HG02798 (cell line): ENCODE measurements around the gene TP53I11.

Experiments used
- ATAC-seq: cut with Tn5 transposase; IDR thresholded peaks from one replicate; pipeline ENCODE4 v1.9.1; 2021; ENCODE audit warnings: mild to moderate bottlenecking; ENCODE audit not compliant: unreplicated experiment, poor library complexity

The TP53I11 gene, protein sequence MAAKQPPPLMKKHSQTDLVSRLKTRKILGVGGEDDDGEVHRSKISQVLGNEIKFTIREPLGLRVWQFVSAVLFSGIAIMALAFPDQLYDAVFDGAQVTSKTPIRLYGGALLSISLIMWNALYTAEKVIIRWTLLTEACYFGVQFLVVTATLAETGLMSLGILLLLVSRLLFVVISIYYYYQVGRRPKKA

DNA sequence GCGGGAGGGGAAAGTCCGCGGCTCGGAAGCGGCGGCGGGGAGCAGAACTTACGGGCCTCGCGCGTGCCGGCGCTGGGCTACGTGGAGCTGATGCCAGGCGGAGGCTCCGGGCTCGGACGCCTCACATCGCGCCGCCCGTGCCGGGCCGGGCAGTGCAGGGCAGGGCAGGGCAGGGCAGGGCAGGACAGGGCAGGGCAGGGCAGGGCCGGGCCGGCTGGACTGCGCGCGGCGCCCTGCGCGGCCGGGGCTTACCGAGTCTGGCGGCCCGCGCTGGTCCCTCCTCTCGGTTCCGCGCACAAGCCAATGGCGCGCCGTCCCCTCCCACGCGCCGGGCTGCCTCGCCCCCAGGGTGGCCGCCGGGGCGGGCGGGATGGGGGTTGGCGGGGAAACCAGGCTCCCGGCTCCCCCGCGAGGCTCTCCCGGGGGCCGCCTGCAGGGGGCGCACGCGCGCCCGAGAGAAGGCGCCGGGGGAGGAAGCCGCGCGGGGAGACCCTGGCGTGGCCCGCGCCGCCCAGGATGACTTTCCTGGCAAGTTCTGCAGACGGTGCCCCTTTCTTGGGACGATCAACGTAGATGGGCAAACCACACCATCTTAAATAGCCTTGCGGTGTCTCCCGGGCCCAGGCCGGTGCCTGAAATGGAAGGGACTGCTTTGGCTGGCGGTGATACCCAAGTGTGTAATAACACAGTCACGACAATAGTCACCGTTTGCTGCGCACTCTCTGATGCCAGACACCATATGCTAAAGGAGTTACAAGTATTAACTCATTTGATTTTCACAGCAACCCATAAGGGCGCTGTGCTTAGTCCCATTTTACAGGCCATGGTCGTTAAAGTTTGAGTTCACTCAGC is at the start of gene TP53I11:
TSS of gene TP53I11 (minus strand) at position 259 of the 852 bp plus-strand sequence. CDS start 12,548 bp downstream, outside the sequence.
- no peak for ATAC-seq

DNA sequence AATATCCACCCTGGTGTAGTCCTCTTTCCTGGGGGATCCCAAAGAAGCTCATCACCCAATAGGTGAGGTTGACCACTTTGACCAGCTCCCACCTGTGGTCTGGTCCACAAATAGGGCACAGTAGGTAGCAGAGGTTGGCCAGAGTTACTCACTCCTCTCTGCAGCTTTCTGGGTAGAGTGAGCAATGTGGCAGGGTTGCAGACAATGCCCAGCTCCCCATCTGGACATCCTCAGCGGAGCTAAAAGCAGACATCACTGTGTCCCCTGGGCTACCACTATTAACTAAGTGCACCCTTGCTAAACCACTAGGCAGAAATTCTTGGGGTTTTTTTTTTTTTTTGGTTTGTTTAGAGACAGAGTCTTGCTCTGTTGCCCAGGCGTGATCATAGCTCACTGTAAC is 48.4 kb upstream of the TP53I11 start:
- ATAC-seq, result no peak

DNA sequence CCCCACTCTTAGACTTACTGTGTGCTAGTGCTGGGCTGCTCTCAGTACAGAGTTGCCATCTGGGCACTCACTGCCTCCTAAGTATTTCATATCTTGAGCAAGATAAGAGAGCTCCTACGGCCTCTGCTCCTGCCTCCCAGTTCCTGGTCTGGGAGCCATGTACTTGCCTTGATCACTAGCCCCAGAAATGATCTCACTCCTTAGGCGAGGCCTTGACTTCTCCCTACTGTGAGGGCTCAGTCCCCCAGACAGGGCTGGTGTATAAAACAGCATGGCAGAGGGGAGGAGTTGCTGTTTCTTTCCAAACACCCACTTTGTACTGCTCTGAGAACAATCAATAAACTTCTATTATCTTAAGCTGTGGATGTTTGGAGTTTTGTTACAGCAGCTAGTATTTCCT is 47.4 kb upstream of the TP53I11 start:
- ATAC-seq, result no peak

DNA sequence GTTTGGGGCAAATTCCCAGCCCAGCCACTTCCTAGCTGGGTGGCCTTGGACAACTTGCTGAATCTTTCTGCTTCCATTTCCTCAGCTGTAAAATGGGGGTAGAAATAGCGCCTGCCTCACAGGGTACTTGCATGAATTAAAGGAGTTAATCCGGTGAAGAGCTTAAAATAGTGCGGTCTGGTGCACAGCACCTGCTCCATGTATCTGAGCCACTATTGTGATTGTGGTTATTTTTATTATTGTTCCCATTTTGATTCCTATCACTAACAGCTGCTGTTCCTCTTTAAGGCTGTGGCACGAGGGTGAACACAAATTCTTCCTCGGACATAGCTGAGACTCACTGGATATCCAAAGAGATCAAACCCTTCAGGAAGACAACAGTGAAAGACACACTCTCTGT is 46.9 kb upstream of the TP53I11 start:
- ATAC-seq, result no peak

DNA sequence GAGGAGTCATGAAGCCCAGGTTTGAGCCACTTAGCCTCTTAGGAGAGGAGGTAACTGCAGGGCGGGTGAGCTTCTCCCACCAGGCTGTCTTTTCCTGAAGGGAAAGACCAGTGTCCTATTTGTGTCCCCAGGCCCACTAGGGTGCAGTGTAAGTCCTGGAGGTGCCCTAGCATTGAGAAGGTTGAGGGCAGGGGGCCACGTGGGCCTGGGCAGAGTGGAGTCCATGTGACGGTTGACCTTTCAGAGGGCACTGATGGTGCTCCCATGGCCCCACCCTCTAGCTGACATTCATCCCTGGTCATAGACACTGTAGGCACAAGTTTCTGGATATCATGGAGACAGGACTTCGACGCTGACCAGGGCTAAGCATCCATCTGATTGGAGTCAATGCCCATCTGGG is 44.1 kb upstream of the TP53I11 start:
- no peak for ATAC-seq

DNA sequence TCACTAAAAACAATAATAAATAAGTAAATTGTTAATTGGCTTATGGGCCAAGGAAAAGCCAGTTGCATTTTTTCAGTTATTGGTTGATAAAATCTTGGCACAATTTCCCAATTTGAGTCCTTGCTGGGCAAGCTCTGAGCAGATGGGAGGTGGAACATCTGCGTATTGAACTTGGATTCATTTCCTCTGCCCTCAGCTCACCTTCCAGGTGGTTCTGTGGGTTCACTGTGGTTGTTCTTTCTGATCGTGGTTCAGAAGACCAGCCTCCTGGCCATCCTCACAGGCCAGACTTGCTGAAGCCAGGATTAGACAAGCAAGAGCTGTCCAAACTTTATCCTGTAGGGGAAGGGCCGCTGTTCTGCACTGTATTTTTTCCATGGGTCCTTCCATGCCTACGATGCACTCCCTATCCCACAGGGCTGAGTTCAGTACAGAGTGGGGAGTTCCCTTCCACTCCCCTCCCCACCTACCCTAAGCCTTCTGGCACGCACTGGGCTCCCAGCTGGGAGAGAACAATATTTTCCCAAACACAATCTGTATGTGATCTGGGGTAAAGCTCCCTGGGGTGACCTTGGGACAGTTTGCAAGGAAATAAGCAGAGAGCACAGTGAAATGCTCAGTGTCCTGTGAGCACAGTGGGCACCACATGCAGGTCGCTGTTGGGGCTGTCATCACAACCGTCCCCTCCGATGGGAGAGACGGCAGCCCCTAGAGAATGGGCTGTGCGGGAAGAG is 43.5 kb upstream of the TP53I11 start:
- ATAC-seq, result no peak

DNA sequence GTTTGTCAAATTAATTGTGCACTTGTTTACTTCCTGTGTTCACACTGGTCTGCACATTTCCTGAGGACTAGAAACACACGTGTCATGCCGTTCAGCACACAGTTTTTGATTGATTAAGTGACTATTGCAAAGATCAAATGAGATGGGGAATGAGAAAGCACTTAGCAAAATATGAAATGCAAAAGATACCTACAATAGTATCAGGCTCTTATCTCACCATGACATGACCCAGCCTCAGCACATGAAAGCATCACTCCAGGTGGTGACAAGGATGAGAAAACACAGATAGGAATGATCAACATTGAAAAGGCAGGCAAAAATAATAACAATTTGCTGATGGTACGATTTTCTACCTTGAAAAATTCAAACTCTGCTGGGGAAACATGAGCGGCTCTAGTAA is 42.1 kb upstream of the TP53I11 start:
- ATAC-seq, result no peak

DNA sequence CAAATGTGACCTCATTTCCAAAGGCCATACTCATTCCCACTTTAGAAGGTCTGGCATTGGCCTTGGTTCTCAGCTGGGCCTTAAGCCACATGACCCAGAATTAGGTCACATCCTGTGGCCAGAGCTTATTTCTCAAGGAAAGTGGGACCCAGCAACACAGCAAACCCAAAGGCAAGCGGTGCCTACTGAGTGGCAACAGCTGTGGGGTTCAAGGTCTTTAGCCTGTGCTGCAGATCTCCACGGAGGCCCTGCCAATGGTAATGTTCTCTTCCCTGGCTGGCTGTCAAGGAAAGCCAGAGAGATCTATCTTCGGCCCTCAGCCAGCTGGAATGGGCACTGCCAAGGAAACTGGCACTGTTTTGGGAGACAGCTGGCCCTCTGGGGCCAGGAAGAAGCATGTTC is 41.5 kb upstream of the TP53I11 start:
- no peak for ATAC-seq

DNA sequence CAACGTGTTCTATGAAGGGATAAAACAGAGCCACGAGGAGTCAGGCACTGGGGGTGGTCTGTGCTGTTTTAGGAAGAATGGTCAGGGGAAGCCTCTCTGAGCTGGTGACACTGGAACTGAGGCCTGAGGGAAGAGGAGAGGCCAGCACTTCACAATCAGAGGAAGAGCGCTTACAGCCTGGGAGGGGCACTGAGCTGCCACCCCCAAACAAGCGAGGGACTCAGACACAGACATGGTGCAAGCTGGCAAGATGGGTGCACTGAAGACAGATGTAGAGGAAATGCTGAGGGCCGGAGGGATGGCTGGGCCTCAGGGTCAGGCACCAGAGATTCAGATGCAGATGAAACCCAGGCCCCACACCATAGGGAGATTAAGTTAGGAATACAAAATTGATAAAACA is 40.0 kb upstream of the TP53I11 start:
- ATAC-seq, result no peak

DNA sequence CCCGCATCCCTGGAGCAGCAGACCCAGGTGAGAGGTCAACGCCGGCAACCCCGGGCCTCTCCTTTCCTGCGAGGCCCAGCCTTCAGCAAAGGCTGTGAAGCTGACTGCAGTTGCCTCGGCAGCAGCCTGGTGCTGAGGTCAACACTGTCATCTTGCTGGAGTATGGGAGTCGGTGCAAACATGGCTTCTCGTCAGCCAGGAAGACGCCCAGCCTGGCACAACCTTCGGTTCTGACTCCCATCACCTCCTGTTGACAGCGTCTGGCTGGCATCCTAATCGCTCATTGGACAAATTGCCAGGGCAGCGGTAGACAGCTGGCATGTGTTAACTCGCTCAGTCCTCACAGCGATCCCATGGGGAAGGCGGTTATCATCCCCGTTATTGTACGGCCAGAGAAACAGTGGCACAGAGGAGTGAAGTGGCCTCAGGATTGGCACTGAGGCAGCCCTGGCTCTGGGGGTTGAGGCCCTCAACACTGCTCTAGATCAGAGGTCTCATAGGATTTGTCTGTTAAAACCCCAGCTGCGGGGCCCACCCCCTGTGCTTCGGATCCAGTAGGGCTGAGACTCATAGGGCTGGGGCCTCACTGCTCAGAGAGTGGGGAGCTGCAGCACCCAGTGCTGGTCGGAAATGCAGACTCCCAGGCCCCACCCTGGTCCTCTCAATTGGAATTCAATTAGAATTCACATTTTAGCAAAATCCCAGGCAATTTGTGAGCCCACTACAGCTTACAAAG is 39.3 kb upstream of the TP53I11 start:
- ATAC-seq, result no peak

DNA sequence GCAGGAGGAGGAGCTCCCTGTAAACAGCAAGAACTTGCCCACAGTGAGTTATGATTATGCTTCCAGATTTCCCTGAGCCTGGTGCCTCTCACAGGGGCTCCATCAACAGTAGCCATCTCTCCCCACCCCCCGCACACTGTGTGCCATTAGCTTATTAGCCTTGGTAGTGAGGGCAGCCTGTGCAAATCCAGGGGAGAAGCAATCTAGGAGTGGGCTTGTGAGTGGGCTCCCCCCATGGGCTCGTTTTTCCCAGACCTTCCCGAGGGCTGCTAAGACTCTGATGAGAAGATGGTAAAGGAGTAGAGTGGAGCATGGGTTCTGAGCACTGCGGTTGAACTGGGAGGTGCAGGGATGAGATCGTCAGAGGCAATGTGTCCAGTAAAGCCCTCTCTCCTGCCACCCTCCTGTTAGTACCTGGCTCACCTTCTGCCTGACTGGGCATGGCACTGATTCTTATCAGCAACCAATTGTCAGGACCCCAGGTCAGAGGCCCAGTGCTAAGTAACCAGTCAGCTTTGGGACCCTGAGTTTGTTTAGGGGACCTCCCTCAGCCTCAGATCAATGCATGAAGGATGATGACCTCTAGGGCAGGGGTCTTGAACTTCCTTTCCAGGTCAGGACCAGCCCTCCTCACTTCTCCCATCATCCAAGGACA is 38.4 kb upstream of the TP53I11 start:
- no peak for ATAC-seq

DNA sequence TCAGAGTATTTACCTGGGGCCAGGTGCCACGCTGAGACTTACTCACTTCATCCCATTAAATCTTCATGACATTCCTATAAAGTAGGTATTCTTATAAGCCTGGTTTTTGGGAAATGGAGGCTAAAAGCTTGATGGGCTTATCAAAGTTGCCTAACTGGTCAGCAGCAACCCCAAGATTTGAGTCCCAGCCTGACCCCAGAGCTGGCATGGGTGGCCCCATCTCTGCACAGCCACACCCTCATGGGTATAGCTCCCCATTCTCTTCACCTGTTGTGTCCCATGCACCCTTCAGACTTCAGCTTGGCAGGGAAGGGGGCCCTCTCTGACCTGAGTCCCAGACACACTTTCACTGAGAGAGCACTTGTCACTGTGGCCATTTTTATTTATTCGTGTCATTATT is 37.4 kb upstream of the TP53I11 start:
- no peak for ATAC-seq

DNA sequence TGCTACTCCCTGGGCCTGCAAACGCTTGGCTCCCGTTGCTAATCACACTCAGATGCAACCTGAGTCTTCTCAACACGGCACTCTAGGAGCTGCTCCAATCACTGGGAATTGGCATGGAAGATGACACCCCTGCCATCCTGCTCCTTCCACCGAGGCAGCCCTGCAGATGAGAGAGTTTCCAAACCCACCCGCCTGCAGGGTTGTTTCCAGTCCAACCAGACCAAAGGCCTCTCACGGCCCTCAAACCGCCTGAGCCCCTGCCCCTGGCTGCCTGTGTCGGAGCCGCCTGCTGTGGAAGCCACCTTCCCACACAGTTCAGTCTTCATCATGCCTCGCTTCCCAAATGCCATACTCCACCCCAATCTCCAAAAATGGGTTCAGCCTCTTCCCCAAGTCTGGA is 36.8 kb upstream of the TP53I11 start:
- ATAC-seq, result no peak

DNA sequence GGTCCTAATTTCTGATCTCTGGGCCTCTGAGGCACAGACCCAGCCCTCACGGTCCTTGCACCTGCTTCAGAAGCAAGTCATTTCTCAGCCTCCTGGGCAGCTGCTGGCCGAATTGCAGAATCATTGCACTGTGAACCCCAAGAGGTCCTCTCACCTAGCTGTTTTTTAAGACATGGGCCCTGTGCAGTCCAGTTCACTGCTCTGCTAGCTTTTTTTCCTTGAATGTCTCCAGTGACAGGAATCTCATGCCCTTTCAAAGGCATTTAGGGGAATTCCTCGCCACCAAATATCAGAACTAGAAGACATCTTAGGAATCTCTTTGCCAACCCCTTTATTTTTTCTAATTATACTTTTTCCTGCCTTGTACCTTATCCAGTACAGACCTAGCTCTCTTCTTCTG is 35.6 kb upstream of the TP53I11 start:
- no peak for ATAC-seq

DNA sequence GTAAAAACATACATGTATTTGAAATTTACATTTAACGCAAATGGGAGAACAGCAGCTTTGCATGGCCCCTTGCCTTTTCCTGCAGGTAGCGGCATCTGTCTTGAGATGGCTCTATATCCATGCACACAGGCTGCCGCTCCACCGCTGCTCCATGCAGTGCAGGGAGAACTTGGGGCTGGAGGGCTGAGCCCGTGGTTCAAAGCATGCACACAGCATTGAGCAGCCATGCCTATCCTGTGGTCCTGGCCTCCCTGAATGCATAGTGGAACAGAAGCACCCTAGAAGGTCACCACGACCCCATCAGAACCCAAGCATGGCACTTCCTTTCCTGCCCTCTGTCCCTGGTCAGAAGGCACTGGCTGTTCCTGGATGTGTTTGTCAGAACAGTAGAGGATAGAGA is 35.0 kb upstream of the TP53I11 start:
- ATAC-seq, result no peak

DNA sequence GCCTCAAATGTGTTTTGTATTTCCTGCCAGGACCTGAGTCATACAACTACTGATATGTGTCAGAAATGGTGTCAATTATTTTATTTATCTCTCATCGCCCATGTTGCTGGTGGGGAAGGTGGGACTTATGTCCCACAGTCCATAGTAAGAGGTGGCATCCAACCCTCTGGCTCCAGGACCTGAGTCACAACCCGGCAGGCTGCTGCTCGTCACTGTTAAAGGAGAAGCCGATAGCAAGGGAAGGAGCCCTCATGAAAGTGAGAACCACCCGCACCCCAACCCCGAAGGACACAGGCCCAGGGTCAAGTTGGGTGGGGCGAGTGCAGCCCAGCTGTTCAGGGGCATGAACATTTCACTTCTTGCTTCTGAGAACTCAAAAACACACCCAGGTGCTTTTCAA is 33.1 kb upstream of the TP53I11 start:
- ATAC-seq, result no peak

DNA sequence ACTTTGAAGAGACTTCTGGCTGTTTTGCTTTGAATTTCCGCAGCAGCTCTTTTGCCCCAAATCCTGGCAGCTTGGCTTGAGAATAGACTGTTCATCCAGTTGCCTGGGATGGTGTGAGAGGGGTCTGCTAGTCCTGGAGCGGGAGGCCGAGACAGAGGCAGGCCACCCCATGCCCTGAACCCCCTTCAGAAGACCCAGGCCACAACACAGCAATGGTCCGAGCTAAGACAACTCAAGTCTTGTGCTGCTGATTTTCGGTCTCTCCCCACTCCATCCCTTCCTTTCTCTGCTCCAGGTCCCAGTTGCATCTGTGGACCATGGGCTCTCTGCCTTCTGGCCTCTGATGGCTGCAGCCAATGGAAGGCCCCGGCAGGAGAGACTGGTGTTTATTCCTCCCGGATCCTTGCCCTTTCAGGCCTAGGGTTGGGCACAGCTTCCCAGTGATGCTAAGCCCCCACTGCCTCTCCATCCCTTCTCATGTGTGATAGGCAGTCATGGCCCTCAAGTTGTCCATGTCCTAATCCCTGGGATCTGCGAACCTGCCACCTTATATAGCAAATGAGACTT is 31.9 kb upstream of the TP53I11 start:
- no peak for ATAC-seq

DNA sequence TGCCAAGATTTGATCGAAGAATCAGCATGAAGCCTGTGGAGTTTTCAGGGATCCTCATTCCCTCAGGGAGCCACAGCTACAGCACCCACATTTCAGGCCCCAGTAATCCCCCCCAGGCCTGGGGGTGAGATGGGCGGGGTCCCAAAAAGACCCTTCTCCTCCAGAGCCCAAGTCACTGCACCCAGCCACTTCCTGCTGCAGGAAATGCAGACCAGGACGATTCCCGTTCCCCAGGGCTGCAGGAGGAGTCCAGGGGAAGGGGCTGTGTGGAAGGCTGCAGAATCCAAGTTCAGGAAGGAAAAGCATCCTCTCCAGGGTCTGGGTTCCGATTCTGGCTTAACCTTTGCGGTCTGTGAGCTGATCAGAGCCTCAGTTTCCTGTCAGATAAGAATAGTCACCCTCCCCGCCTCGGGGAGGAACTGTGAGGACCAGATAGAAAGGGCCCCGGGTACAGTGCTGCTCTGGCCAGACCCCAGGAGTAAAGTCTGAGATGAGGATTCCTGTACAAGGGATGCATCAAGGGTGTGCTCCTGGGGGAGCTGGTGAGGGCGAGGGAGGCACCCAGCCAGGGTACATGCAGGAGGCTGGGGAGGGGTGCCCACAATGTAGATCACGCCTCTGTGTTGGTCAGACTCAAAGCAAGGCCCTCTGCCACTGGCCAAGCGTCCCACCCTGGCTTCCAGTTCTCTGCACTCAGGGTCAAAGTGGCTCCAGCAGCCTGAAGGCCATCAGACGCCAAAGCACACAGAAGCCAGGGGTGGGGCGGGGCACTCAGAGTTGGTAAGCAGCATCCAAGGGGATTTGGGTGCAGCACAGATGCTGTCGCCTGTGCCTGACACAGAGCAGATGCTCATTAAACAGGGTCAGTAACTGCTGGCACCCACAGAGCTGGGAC is 30.1 kb upstream of the TP53I11 start:
- no peak for ATAC-seq
